ENCODE data around the gene ANKRD22. TPM values are rescaled to one million over a fixed set of nuclear protein-coding genes. Genes with fewer than 3 reads are reported as not detected.

ANKRD22 gene
- total and polyA plus RNA-seq, 10 of the 15 experiments (the other 5 are each of a cell fraction or from before 2014, with no cell fraction given): 0.30 to 1.3 (median 0.71) TPM

- TF ChIP-seq HDAC2 (IDR thresholded peaks at IDR 0.05) (no peak), EED (IDR thresholded peaks at IDR 0.05; ENCODE audit: low read depth) (no peak), TCF3 (IDR thresholded peaks at IDR 0.05; ENCODE audit: borderline replicate concordance, insufficient read depth, low read depth, low read length) (no peak), BCLAF1 (IDR thresholded peaks at IDR 0.05) (no peak), ZNF687 (IDR thresholded peaks at IDR 0.05) (no peak)
These were observed 39.2 kb upstream of the ANKRD22 start (continued) for GRCh38 chr10:88890681-88891381.

Measured in GM12878 (cell line).